ENCODE results near the gene GNG12. TPM values are rescaled to one million over a fixed set of nuclear protein-coding genes. Genes with fewer than 3 reads are reported as not detected.

Gene GNG12
- total and polyA plus RNA-seq, 9 of the 15 experiments (the other 6 are each of a cell fraction or from before 2014, with no cell fraction given) = 2.6 to 6.0 (median 4.1) TPM

GRCh38 chr1:67784545-67785186 is 48.6 kb downstream of the GNG12 start (continued):
- TF ChIP-seq ZNF280A (IDR thresholded peaks at IDR 0.05; ENCODE audit: low read depth, partially characterized antibody) = no peak

- BruUV-seq (replicated peaks) = no TSS peak
- intact Hi-C loops (cut with micrococcal nuclease) (no loop called here), in situ Hi-C loops (cut with MboI) (no loop called here)
- Histone ChIP-seq H3K4me3 (no peak overlapping the region), H4K20me1 (replicated peaks; ENCODE audit: control insufficient read depth, insufficient read depth, low read length) (no peaks in the 10 kb centered on the region), H3K4me1 (replicated peaks in 1 of 2; ENCODE audit: control insufficient read depth in 2 of 2, insufficient read depth in 2 of 2, low read length in 2 of 2) (no peaks in the 10 kb centered on the region; a peak in 1 of 5 replicates), H2AFZ (ENCODE audit: low read depth, low read length) (no peak overlapping the region), H3K9me3 (replicated peaks; ENCODE audit: control insufficient read depth, insufficient read depth, low read depth, low read length) (no peaks in the 10 kb centered on the region), H3K27ac (ENCODE audit: extremely low read depth, low read depth, low read length) (no peak overlapping the region), H3K4me2 (ENCODE audit: insufficient read depth, low read length) (no peak overlapping the region), H3K36me3 (ENCODE audit: control insufficient read depth, insufficient read depth, low read length) (no peaks in the 10 kb centered on the region), H3K9me1 (ENCODE audit: control insufficient read depth, insufficient read depth, low read length) (no peaks in the 10 kb centered on the region), H3K27me3 (ENCODE audit: control insufficient read depth in 2 of 2, insufficient read depth in 2 of 2, low read length in 2 of 2) (peaks cover 0 to 5% of the 10 kb centered on the region in 2 experiments; a peak in 1 of 5 replicates), H3K9ac (ENCODE audit: insufficient read depth in 1 of 2, low read depth in 2 of 2, low read length in 2 of 2) (no peak overlapping the region), H3K79me2 (ENCODE audit: control insufficient read depth, insufficient read depth, low read length) (no peaks in the 10 kb centered on the region)
- 4% methylated on average over 2 of the region's 2 CpGs for WGBS (ENCODE audit: insufficient coverage, low coverage, missing lambda C conversion rate)
- ChIA-PET POLR2A (interaction anchor here (0.6 kb wide), 1 partner anchor 46 kb away, joined by 3 read pairs; no protein-coding TSS in a partner anchor), CTCF (ENCODE audit: low intra/inter-chr PET ratio) (no interaction called here)
- ATAC-seq = no peak
- FAIRE-seq = no peak
- no peak for DNase-seq (ENCODE audit: extremely low read depth in 1 of 4, low spot score in 3 of 4)
- no peak for TF ChIP-seq HMGXB4 (CRISPR knock-in tag; IDR thresholded peaks at IDR 0.05)
- no peak for TF ChIP-seq PHF21A (IDR thresholded peaks at IDR 0.05; ENCODE audit: borderline replicate concordance, low read depth)
- TF ChIP-seq NFIC (IDR thresholded peaks at IDR 0.05) = no peak
- TF ChIP-seq ZNF324 (CRISPR knock-in tag; IDR thresholded peaks at IDR 0.05) = no peak
- TF ChIP-seq NR3C1 (CRISPR knock-in tag; IDR thresholded peaks at IDR 0.05) = no peak
- TF ChIP-seq BRF2 (IDR thresholded peaks at IDR 0.05; ENCODE audit: borderline replicate concordance, insufficient read depth, insufficient read length) = no peak
- TF ChIP-seq ZBTB11 (CRISPR knock-in tag; IDR thresholded peaks at IDR 0.05) = no peak
- no peak for TF ChIP-seq TRIM24 (IDR thresholded peaks at IDR 0.05)
These were observed 52.6 kb downstream of the GNG12 start for GRCh38 chr1:67780637-67781036.

Data from K562 (cell line).